ENCODE results near the gene SLC30A10. TPM values are rescaled to one million over a fixed set of nuclear protein-coding genes. Genes with fewer than 3 reads are reported as not detected.

Gene SLC30A10
- total and polyA plus RNA-seq, 10 of the 15 experiments (the other 5 are each of a cell fraction or from before 2014, with no cell fraction given), result not detected

DNA sequence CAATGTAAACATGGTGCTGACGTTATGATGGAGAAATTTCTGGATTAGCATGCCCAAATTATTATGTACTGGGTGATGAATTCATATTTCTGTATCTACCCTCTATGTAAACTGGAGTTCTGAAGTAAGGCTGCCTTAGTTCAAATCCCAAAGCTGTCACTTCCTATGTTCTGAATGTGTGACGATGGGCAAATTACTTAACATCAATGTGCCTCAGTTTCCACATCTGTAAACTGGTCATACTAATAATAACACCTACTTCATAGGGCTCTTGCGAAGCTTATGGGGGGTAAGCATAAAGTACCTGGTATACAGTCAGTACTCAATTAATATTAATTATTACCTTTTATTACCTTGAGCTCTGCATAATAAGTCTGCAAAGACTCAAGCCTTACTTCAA is 45.6 kb downstream of the SLC30A10 start:
- SMC1A ChIA-PET (ENCODE audit: uncharacterized antibody, unreplicated experiment), result no interaction called here
- in situ Hi-C loops (cut with MboI), result no loop called here
- intact Hi-C loops (cut with micrococcal nuclease; ENCODE audit: unreplicated experiment), result no loop called here
- Histone ChIP-seq H3K4me3 (no peak overlapping the region), H3K27ac (ENCODE audit: control insufficient read depth, insufficient read depth) (no peak overlapping the region), H3K36me3 (ENCODE audit: control insufficient read depth in 2 of 2, insufficient read depth in 2 of 2, low read length in 1 of 2) (no peaks in the 10 kb centered on the region), H3K79me2 (ENCODE audit: control insufficient read depth, insufficient read depth, low read length) (no peaks in the 10 kb centered on the region), H3K9me3 (replicated peaks; ENCODE audit: control insufficient read depth, insufficient read depth, low read length) (no peaks in the 10 kb centered on the region), H3K4me1 (ENCODE audit: control insufficient read depth, insufficient read depth, low read length) (no peaks in the 10 kb centered on the region), H3K9ac (ENCODE audit: control insufficient read depth, insufficient read depth, low read length) (no peak overlapping the region), H4K20me1 (ENCODE audit: control insufficient read depth, insufficient read depth) (no peaks in the 10 kb centered on the region), H3K4me2 (ENCODE audit: control insufficient read depth, insufficient read depth) (no peak overlapping the region), H2AFZ (ENCODE audit: control insufficient read depth, low read depth, low read length) (no peak overlapping the region), H3K27me3 (replicated peaks in 1 of 2; ENCODE audit: control insufficient read depth in 2 of 2, insufficient read depth in 2 of 2, low read length in 1 of 2) (no peaks in the 10 kb centered on the region; a peak in 1 of 4 replicates)
- CTCF ChIA-PET, result no interaction called here
- POLR2A ChIA-PET, result no interaction called here
- ATAC-seq, result no peak
- no TSS peak for BruUV-seq (replicated peaks)
- TF ChIP-seq MYC (IDR thresholded peaks at IDR 0.05; ENCODE audit: insufficient read depth, insufficient read length, insufficient replicate concordance, low read length, severe bottlenecking) (no peak), STAT1 (conservative IDR thresholded peaks at IDR 0.05) (no peak)
- 35% methylated on average over 3 of the region's 3 CpGs for WGBS (ENCODE audit: insufficient coverage, insufficient replicate concordance, low lambda C conversion rate, missing lambda C conversion rate)
- no peak for DNase-seq (ENCODE audit: low read depth, low spot score)
- RAD21 ChIA-PET (ENCODE audit: unreplicated experiment), result no interaction called here
- FAIRE-seq, result no peak

DNA sequence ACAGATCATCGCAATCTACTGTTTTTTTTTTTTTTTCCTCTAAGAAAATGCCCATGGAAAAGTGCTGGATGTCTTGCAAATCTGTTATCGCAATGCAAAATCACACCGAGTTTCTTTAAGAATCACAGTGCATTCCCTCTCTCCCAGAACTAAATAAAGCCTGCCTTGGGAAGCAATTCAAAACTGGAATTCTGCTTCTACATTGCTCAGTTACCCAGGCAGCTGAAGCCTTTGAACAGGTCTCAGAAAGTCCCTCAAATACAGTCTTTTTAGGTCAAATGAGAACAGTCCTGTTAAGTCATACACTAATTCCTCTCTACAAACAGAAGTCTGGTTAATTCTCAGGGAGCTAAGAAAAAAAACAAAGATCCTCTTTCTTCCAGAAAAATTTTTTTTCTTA is 46.3 kb downstream of the SLC30A10 start:
- in situ Hi-C loops (cut with MboI), result no loop called here
- Histone ChIP-seq H2AFZ (ENCODE audit: control insufficient read depth, low read depth, low read length) (no peak overlapping the region), H3K4me3 (no peak overlapping the region), H3K4me1 (ENCODE audit: control insufficient read depth, insufficient read depth, low read length) (no peaks in the 10 kb centered on the region), H3K9ac (ENCODE audit: control insufficient read depth, insufficient read depth, low read length) (no peak overlapping the region), H4K20me1 (ENCODE audit: control insufficient read depth, insufficient read depth) (no peaks in the 10 kb centered on the region), H3K79me2 (ENCODE audit: control insufficient read depth, insufficient read depth, low read length) (no peaks in the 10 kb centered on the region), H3K9me3 (replicated peaks; ENCODE audit: control insufficient read depth, insufficient read depth, low read length) (no peaks in the 10 kb centered on the region), H3K36me3 (ENCODE audit: control insufficient read depth in 2 of 2, insufficient read depth in 2 of 2, low read length in 1 of 2) (no peaks in the 10 kb centered on the region), H3K4me2 (ENCODE audit: control insufficient read depth, insufficient read depth) (no peak overlapping the region), H3K27ac (ENCODE audit: control insufficient read depth, insufficient read depth) (no peak overlapping the region), H3K27me3 (replicated peaks in 1 of 2; ENCODE audit: control insufficient read depth in 2 of 2, insufficient read depth in 2 of 2, low read length in 1 of 2) (no peaks in the 10 kb centered on the region; a peak in 1 of 4 replicates)
- ChIA-PET RAD21 (ENCODE audit: unreplicated experiment) (no interaction called here), SMC1A (ENCODE audit: uncharacterized antibody, unreplicated experiment) (no interaction called here), POLR2A (no interaction called here), CTCF (no interaction called here)
- WGBS (ENCODE audit: insufficient coverage, insufficient replicate concordance, low lambda C conversion rate, missing lambda C conversion rate), result 63% methylated on average over 3 of the region's 3 CpGs
- DNase-seq (ENCODE audit: low read depth, low spot score) (no peak), FAIRE-seq (no peak), ATAC-seq (no peak)
- no TSS peak for BruUV-seq (replicated peaks)
- intact Hi-C loops (cut with micrococcal nuclease; ENCODE audit: unreplicated experiment), result no loop called here
- TF ChIP-seq IKZF1 (conservative IDR thresholded peaks at IDR 0.05) (no peak), SRF (IDR thresholded peaks at IDR 0.05; ENCODE audit: low read depth in 2 of 2, low read length in 2 of 2) (no peak), HDGF (IDR thresholded peaks at IDR 0.05) (no peak), ZNF217 (IDR thresholded peaks at IDR 0.05) (no peak), ZZZ3 (IDR thresholded peaks at IDR 0.05; ENCODE audit: control insufficient read depth, insufficient read length, low read depth) (no peak), ZNF384 (IDR thresholded peaks at IDR 0.05; ENCODE audit: borderline replicate concordance, low read depth, low read length) (no peak), SMAD5 (IDR thresholded peaks at IDR 0.05; ENCODE audit: low read depth) (no peak), SMAD1 (IDR thresholded peaks at IDR 0.05; ENCODE audit: low read depth, partially characterized antibody) (no peak), TARDBP (IDR thresholded peaks at IDR 0.05; ENCODE audit: borderline replicate concordance) (no peak)
- TF ChIP-seq, protein P1, sequence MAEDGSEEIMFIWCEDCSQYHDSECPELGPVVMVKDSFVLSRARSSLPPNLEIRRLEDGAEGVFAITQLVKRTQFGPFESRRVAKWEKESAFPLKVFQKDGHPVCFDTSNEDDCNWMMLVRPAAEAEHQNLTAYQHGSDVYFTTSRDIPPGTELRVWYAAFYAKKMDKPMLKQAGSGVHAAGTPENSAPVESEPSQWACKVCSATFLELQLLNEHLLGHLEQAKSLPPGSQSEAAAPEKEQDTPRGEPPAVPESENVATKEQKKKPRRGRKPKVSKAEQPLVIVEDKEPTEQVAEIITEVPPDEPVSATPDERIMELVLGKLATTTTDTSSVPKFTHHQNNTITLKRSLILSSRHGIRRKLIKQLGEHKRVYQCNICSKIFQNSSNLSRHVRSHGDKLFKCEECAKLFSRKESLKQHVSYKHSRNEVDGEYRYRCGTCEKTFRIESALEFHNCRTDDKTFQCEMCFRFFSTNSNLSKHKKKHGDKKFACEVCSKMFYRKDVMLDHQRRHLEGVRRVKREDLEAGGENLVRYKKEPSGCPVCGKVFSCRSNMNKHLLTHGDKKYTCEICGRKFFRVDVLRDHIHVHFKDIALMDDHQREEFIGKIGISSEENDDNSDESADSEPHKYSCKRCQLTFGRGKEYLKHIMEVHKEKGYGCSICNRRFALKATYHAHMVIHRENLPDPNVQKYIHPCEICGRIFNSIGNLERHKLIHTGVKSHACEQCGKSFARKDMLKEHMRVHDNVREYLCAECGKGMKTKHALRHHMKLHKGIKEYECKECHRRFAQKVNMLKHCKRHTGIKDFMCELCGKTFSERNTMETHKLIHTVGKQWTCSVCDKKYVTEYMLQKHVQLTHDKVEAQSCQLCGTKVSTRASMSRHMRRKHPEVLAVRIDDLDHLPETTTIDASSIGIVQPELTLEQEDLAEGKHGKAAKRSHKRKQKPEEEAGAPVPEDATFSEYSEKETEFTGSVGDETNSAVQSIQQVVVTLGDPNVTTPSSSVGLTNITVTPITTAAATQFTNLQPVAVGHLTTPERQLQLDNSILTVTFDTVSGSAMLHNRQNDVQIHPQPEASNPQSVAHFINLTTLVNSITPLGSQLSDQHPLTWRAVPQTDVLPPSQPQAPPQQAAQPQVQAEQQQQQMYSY (CRISPR knock-in tag; IDR thresholded peaks at IDR 0.05), result no peak
